Panc1 (cell line): ENCODE measurements around the gene GLE1. TPM values are rescaled to one million over a fixed set of nuclear protein-coding genes. Genes with fewer than 3 reads are reported as not detected.

Experiments
- ATAC-seq: fragments of 200-7000 bp; cut with Tn5 transposase; 2 replicates; pipeline ENCODE4 v1.9.1; 2020; ENCODE audit warnings: mild to moderate bottlenecking, moderate library complexity
- BruUV-seq: library from RNA; stranded (reverse); fragments of 400-500 nt; replicated peaks from 2 replicates; lab custom pipeline; 2021; lab: Mats Ljungman, UMichigan
- CTCF ChIA-PET: fragments of 300-600 bp; sonication (Branson Sonifier 250); formaldehyde crosslinking; loops from one replicate; lab custom pipeline; 2022; ENCODE audit warnings: antibody characterized with exemption; lab: Charles Lee
- POLR2A ChIA-PET: fragments of 300-600 bp; sonication (Branson Sonifier 250); formaldehyde crosslinking; loops from one replicate; lab custom pipeline; 2022; ENCODE audit warnings: antibody characterized with exemption; lab: Charles Lee
- DNase-seq: peaks from one replicate; pipeline ENCODE4 v3.0.0-alpha.2; 2010; ENCODE audit warnings: low read depth, low spot score
- H3K27ac ChIP-seq: 2 replicates; pipeline ENCODE4 v1.5.1; 2011; ENCODE audit warnings: mild to moderate bottlenecking, low read length, inconsistent platforms
- H3K27me3 ChIP-seq: fragments of 200-500 bp; sonication (Bioruptor generic); 2 replicates; pipeline ENCODE4 v1.6.0; 2014; ENCODE audit warnings: low read length, inconsistent platforms; ENCODE audit not compliant: control insufficient read depth, insufficient read depth
- H3K36me3 ChIP-seq: fragments of 200-500 bp; sonication (Bioruptor generic); 2 replicates; pipeline ENCODE4 v1.5.1; 2014; ENCODE audit warnings: inconsistent platforms, mild to moderate bottlenecking, low read length, moderate library complexity; ENCODE audit not compliant: control insufficient read depth, insufficient read depth
- H3K4me1 ChIP-seq: 2 replicates; pipeline ENCODE4 v1.5.1; 2011; ENCODE audit warnings: inconsistent platforms, mild to moderate bottlenecking, low read length, moderate library complexity; ENCODE audit not compliant: control insufficient read depth, insufficient read depth
- H3K4me3 ChIP-seq, 2 experiments: 2 replicates each; pipeline ENCODE4 v1.5.1; 2011 to 2012; ENCODE audit warnings: low read depth in 2 of 2, low read length in 2 of 2, mild to moderate bottlenecking in 2 of 2, inconsistent platforms in 1 of 2, moderate library complexity in 1 of 2
- H3K9me3 ChIP-seq: fragments of 200-500 bp; sonication (Bioruptor generic); 2 replicates; pipeline ENCODE4 v1.5.1; 2014; ENCODE audit warnings: low read depth, mild to moderate bottlenecking, inconsistent platforms, low read length, moderate library complexity; ENCODE audit not compliant: control insufficient read depth, insufficient read depth
- CTCF ChIP-seq: fragments of 450-650 bp; IDR thresholded peaks from 2 replicates; pipeline ENCODE4 v1.5.1; 2017; ENCODE audit warnings: mild to moderate bottlenecking
- POLR2AphosphoS5 ChIP-seq: IDR thresholded peaks from 2 replicates; pipeline ENCODE4 v1.6.1; 2012; ENCODE audit warnings: mild to moderate bottlenecking, low read depth, low read length, moderate library complexity
- REST ChIP-seq, 2 experiments: IDR thresholded peaks; 2 replicates each; pipeline ENCODE4 v1.6.1; 2011 to 2012; ENCODE audit warnings: low read depth in 2 of 2, control low read depth in 1 of 2, low read length in 1 of 2, mild to moderate bottlenecking in 1 of 2, moderate library complexity in 1 of 2; ENCODE audit not compliant: insufficient read depth in 1 of 2
- SIN3A ChIP-seq: IDR thresholded peaks from 2 replicates; pipeline ENCODE4 v1.6.1; 2012; ENCODE audit warnings: low read depth, mild to moderate bottlenecking, low read length, moderate library complexity, borderline replicate concordance; ENCODE audit not compliant: insufficient read depth
- TCF7L2 ChIP-seq: IDR thresholded peaks from 2 replicates; pipeline ENCODE4 v1.6.1; 2011; ENCODE audit warnings: mild to moderate bottlenecking, low read depth, low read length, inconsistent platforms
- in situ Hi-C: cut with HindIII; loops from 2 replicates; pipeline ENCODE4 v1.10.0; 2016; ENCODE audit warnings: low sequenced_read_pairs, low pct_unique_long_range_greater_than_20kb
- intact Hi-C: fragments of 100-400 bp; cut with micrococcal nuclease; formaldehyde crosslinking; loops from one replicate; pipeline ENCODE4 v1.10.0; 2022; ENCODE audit not compliant: unreplicated experiment
- total RNA-seq: library from RNA; stranded (reverse); gene quantifications from one replicate; pipeline ENCODE4 v1.2.1, GENCODE V29; 2021; ENCODE audit not compliant: unreplicated experiment

The GLE1 gene
- total RNA-seq, 1 experiment from 2014 or later = 25.9 TPM

GRCh38 chr9:128575916-128576315 is 71.4 kb downstream of the GLE1 start:
- Histone ChIP-seq H3K36me3 (peaks cover 42% of the 10 kb centered on the region), H3K9me3 (no peaks in the 10 kb centered on the region), H3K27me3 (no peaks in the 10 kb centered on the region), H3K4me1 (no peaks in the 10 kb centered on the region), H3K27ac (no peak overlapping the region), H3K4me3 (no peak overlapping the region)
- POLR2A ChIA-PET = no interaction called here
- no peak for TF ChIP-seq TCF7L2
- no peak for TF ChIP-seq REST (IDR thresholded peaks at IDR 0.05; ENCODE audit: insufficient read depth in 1 of 2, low read depth in 2 of 2, low read length in 1 of 2)
- TF ChIP-seq POLR2AphosphoS5 = no peak
- TF ChIP-seq SIN3A = no peak
- TF ChIP-seq CTCF = no peak
- in situ Hi-C loops (no loop called here), intact Hi-C loops (no loop called here)
- no TSS peak for BruUV-seq
- DNase-seq = no peak
- no peak for ATAC-seq
- CTCF ChIA-PET = no interaction called here

- Histone ChIP-seq H3K9me3 (no peaks in the 10 kb centered on the region), H3K4me1 (no peaks in the 10 kb centered on the region), H3K27ac (no peak overlapping the region), H3K27me3 (no peaks in the 10 kb centered on the region), H3K4me3 (no peak overlapping the region), H3K36me3 (peaks cover 53% of the 10 kb centered on the region)
- ATAC-seq (no peak), DNase-seq (no peak)
- no TSS peak for BruUV-seq
- ChIA-PET POLR2A (no interaction called here), CTCF (no interaction called here)
- no peak for TF ChIP-seq POLR2AphosphoS5
- no peak for TF ChIP-seq CTCF
- TF ChIP-seq SIN3A = no peak
- TF ChIP-seq REST (IDR thresholded peaks at IDR 0.05; ENCODE audit: insufficient read depth in 1 of 2, low read depth in 2 of 2, low read length in 1 of 2) = no peak
- no peak for TF ChIP-seq TCF7L2
- in situ Hi-C loops = no loop called here
- intact Hi-C loops = no loop called here
These were observed 72.7 kb downstream of the GLE1 start for GRCh38 chr9:128577206-128577605.
